Measurements from ENCODE around the gene CFTR. TPM values are rescaled to one million over a fixed set of nuclear protein-coding genes. Genes with fewer than 3 reads are reported as not detected.
A peak's percentile ranks its signal among the peaks of the same experiment; 100 is the strongest.

Gene CFTR
- total RNA-seq, 1 experiment from 2014 or later: 130 TPM

- Mint-ChIP-seq H3K9me3 (ENCODE audit: unreplicated experiment) (no peaks in the 10 kb centered on the region), H3K4me1 (ENCODE audit: low read depth, unreplicated experiment) (peaks cover 60% of the 10 kb centered on the region), H3K27ac (ENCODE audit: unreplicated experiment) (peak overlapping the region; percentile 57), H3K4me3 (ENCODE audit: unreplicated experiment) (no peak overlapping the region), H3K36me3 (ENCODE audit: insufficient read depth, unreplicated experiment) (peaks cover 78% of the 10 kb centered on the region), H3K27me3 (ENCODE audit: insufficient read depth, unreplicated experiment) (no peaks in the 10 kb centered on the region)
- Histone ChIP-seq H3K4me1 (peaks cover 68% of the 10 kb centered on the region), H3K4me3 (ENCODE audit: low read depth, low read length) (no peak overlapping the region), H3K27me3 (replicated peaks; ENCODE audit: control insufficient read depth, insufficient read depth, low read length) (no peaks in the 10 kb centered on the region), H3K9me3 (no peaks in the 10 kb centered on the region), H3K36me3 (ENCODE audit: control insufficient read depth, insufficient read depth, low read length) (peaks cover 2% of the 10 kb centered on the region; the same call in 1 of the 2 replicates)
- no peak for TF ChIP-seq CTCF (IDR thresholded peaks at IDR 0.05; ENCODE audit: insufficient read depth in 1 of 2, low read depth in 1 of 2, low read length in 1 of 2, severe bottlenecking in 1 of 2, unreplicated experiment in 1 of 2)
- no TSS peak for BruUV-seq (replicated peaks)
- ChIA-PET CTCF (no interaction called here), POLR2A (no interaction called here)
- no peak for DNase-seq
- intact Hi-C loops (cut with micrococcal nuclease; ENCODE audit: unreplicated experiment): loop anchor here (5.0 kb wide), 1 partner anchor 89 kb away; no protein-coding TSS in a partner anchor
These were observed 13.6 kb downstream of the CFTR start for GRCh38 chr7:117493460-117493859.

GRCh38 chr7:117495308-117495707 is 15.5 kb downstream of the CFTR start:
- Mint-ChIP-seq H3K4me3 (ENCODE audit: unreplicated experiment) (no peak overlapping the region), H3K27ac (ENCODE audit: unreplicated experiment) (no peak overlapping the region), H3K36me3 (ENCODE audit: insufficient read depth, unreplicated experiment) (peaks cover 69% of the 10 kb centered on the region), H3K27me3 (ENCODE audit: insufficient read depth, unreplicated experiment) (no peaks in the 10 kb centered on the region), H3K9me3 (ENCODE audit: unreplicated experiment) (no peaks in the 10 kb centered on the region), H3K4me1 (ENCODE audit: low read depth, unreplicated experiment) (peaks cover 62% of the 10 kb centered on the region)
- Histone ChIP-seq H3K9me3 (no peaks in the 10 kb centered on the region), H3K4me1 (peaks cover 64% of the 10 kb centered on the region), H3K4me3 (ENCODE audit: low read depth, low read length) (no peak overlapping the region), H3K36me3 (ENCODE audit: control insufficient read depth, insufficient read depth, low read length) (peaks cover 2% of the 10 kb centered on the region; the same call in 1 of the 2 replicates), H3K27me3 (replicated peaks; ENCODE audit: control insufficient read depth, insufficient read depth, low read length) (no peaks in the 10 kb centered on the region)
- POLR2A ChIA-PET: no interaction called here
- CTCF ChIA-PET: no interaction called here
- DNase-seq: no peak
- intact Hi-C loops (cut with micrococcal nuclease; ENCODE audit: unreplicated experiment): no loop called here
- no TSS peak for BruUV-seq (replicated peaks)
- no peak for TF ChIP-seq CTCF (IDR thresholded peaks at IDR 0.05; ENCODE audit: insufficient read depth in 1 of 2, low read depth in 1 of 2, low read length in 1 of 2, severe bottlenecking in 1 of 2, unreplicated experiment in 1 of 2)

- intact Hi-C loops (cut with micrococcal nuclease; ENCODE audit: unreplicated experiment): no loop called here
- H3K36me3 Mint-ChIP-seq (ENCODE audit: insufficient read depth, unreplicated experiment): peaks cover 46% of the 10 kb centered on the region
- no TSS peak for BruUV-seq (replicated peaks)
- TF ChIP-seq CTCF (IDR thresholded peaks at IDR 0.05; ENCODE audit: insufficient read depth in 1 of 2, low read depth in 1 of 2, low read length in 1 of 2, severe bottlenecking in 1 of 2, unreplicated experiment in 1 of 2): no peak
- ChIA-PET CTCF (no interaction called here), POLR2A (no interaction called here)
- DNase-seq: no peak
- no peaks in the 10 kb centered on the region for H3K9me3 Mint-ChIP-seq (ENCODE audit: unreplicated experiment)
- Histone ChIP-seq H3K9me3 (no peaks in the 10 kb centered on the region), H3K36me3 (ENCODE audit: control insufficient read depth, insufficient read depth, low read length) (peaks cover 1% of the 10 kb centered on the region), H3K27me3 (replicated peaks; ENCODE audit: control insufficient read depth, insufficient read depth, low read length) (no peaks in the 10 kb centered on the region), H3K4me3 (ENCODE audit: low read depth, low read length) (no peak overlapping the region), H3K4me1 (peaks cover 32% of the 10 kb centered on the region)
- H3K4me1 Mint-ChIP-seq (ENCODE audit: low read depth, unreplicated experiment): peaks cover 23% of the 10 kb centered on the region
- no peak overlapping the region for H3K4me3 Mint-ChIP-seq (ENCODE audit: unreplicated experiment)
- H3K27me3 Mint-ChIP-seq (ENCODE audit: insufficient read depth, unreplicated experiment): no peaks in the 10 kb centered on the region
- H3K27ac Mint-ChIP-seq (ENCODE audit: unreplicated experiment): no peak overlapping the region
These were observed 22.5 kb downstream of the CFTR start for GRCh38 chr7:117502331-117502730.
